HCT116 (cell line): Measurements from ENCODE around the gene NSMF. TPM values are rescaled to one million over a fixed set of nuclear protein-coding genes. Genes with fewer than 3 reads are reported as not detected.

Experiments used
- ATAC-seq: fragments of 200-7000 bp; cut with Tn5 transposase; 2 replicates; pipeline ENCODE4 v1.9.1; 2020; ENCODE audit warnings: mild to moderate bottlenecking, moderate library complexity
- BruUV-seq: library from RNA; stranded (reverse); fragments of 400-500 nt; replicated peaks from 2 replicates; lab custom pipeline; 2021; lab: Mats Ljungman, UMichigan
- CTCF ChIA-PET: fragments of 300-600 bp; sonication (Branson Sonifier 250); formaldehyde crosslinking; loops from one replicate; lab custom pipeline; 2021; ENCODE audit warnings: antibody characterized with exemption; lab: Charles Lee
- POLR2A ChIA-PET: fragments of 300-600, 350-600 bp; sonication (Branson Sonifier 250); formaldehyde crosslinking; loops from one replicate; lab custom pipeline; 2021; ENCODE audit warnings: antibody characterized with exemption; lab: Charles Lee
- RAD21 ChIA-PET, 2 experiments: fragments of 300-600 bp; sonication (Branson Sonifier 250); formaldehyde crosslinking; loops; one replicate each; lab custom pipeline; 2023; ENCODE audit warnings: low total read pairs in 2 of 2; ENCODE audit not compliant: uncharacterized antibody in 2 of 2, unreplicated experiment in 2 of 2, low non-redundant PET in 1 of 2; lab: Charles Lee
- DNase-seq: peaks from one replicate; pipeline ENCODE4 v3.0.0-alpha.2; 2010; ENCODE audit warnings: low read depth, low spot score
- H2AFZ ChIP-seq: fragments of 200-600 bp; shearing (Covaris generic), sonication (generic); 2 replicates; pipeline ENCODE4 v1.6.1; 2017; ENCODE audit warnings: low read depth, mixed run types, mixed read lengths, antibody characterized with exemption, low read length; ENCODE audit not compliant: poor library complexity, severe bottlenecking
- H3K27ac ChIP-seq: 2 replicates; pipeline ENCODE4 v1.5.1; 2012; ENCODE audit warnings: low read depth, low read length
- H3K27me3 ChIP-seq: fragments of 200-600 bp; sonication (generic); 2 replicates; pipeline ENCODE4 v1.6.1; 2016; ENCODE audit warnings: mixed run types, low read length, mixed read lengths; ENCODE audit not compliant: insufficient read depth
- H3K36me3 ChIP-seq, 2 experiments: fragments of 200-500 bp in 1 of 2; fragments of 200-600 bp in 1 of 2; sonication (Bioruptor generic) in 1 of 2; sonication (generic) in 1 of 2; 2 replicates each; pipeline versions ENCODE4 v1.5.1 to v1.6.1; 2014 to 2016; ENCODE audit warnings: low read length in 2 of 2, inconsistent platforms in 1 of 2, mixed read lengths in 1 of 2, mixed run types in 1 of 2; ENCODE audit not compliant: insufficient read depth in 2 of 2, control insufficient read depth in 1 of 2
- H3K4me1 ChIP-seq, 2 experiments: fragments of 200-600 bp in 1 of 2; sonication (generic) in 1 of 2; 2 replicates each; pipeline versions ENCODE4 v1.5.1 to v1.6.1; 2012 to 2017; ENCODE audit warnings: low read length in 2 of 2, inconsistent platforms in 1 of 2, mild to moderate bottlenecking in 1 of 2, mixed read lengths in 1 of 2, mixed run types in 1 of 2, moderate library complexity in 1 of 2; ENCODE audit not compliant: insufficient read depth in 2 of 2, control insufficient read depth in 1 of 2
- H3K4me2 ChIP-seq: fragments of 200-600 bp; sonication (generic); 2 replicates; pipeline ENCODE4 v1.6.1; 2017; ENCODE audit warnings: mixed run types, low read length, mixed read lengths
- H3K4me3 ChIP-seq, 2 experiments: fragments of 200-600 bp in 1 of 2; sonication (generic) in 1 of 2; replicated peaks in 1 of 2; 2 replicates each; pipeline ENCODE4 v1.5.1; 2011 to 2016; ENCODE audit warnings: low read length in 2 of 2, control low read depth in 1 of 2, low read depth in 1 of 2, mild to moderate bottlenecking in 1 of 2, mixed read lengths in 1 of 2, mixed run types in 1 of 2
- H3K79me2 ChIP-seq: fragments of 200-600 bp; sonication (generic); 2 replicates; pipeline ENCODE4 v1.6.1; 2017; ENCODE audit warnings: mild to moderate bottlenecking, mixed run types, low read length, moderate library complexity, mixed read lengths; ENCODE audit not compliant: insufficient read depth
- H3K9ac ChIP-seq: fragments of 200-600 bp; sonication (generic); 2 replicates; pipeline ENCODE4 v1.6.1; 2016; ENCODE audit warnings: low read length, mixed read lengths
- H3K9me2 ChIP-seq: fragments of 200-600 bp; sonication (generic), shearing (Covaris generic); 2 replicates; pipeline ENCODE4 v1.6.1; 2017; ENCODE audit warnings: mixed run types, mild to moderate bottlenecking, moderate library complexity; ENCODE audit not compliant: insufficient read depth
- H3K9me3 ChIP-seq, 2 experiments: fragments of 200-500 bp in 1 of 2; fragments of 200-600 bp in 1 of 2; sonication (Bioruptor generic) in 1 of 2; sonication (generic) in 1 of 2; 2 replicates each; pipeline ENCODE4 v1.6.1; 2014 to 2017; ENCODE audit warnings: low read length in 2 of 2, mixed read lengths in 2 of 2, inconsistent platforms in 1 of 2, low read depth in 1 of 2, mild to moderate bottlenecking in 1 of 2, mixed run types in 1 of 2, moderate library complexity in 1 of 2; ENCODE audit not compliant: control insufficient read depth in 1 of 2, insufficient read depth in 1 of 2
- H4K20me1 ChIP-seq: fragments of 200-600 bp; sonication (generic), shearing (Covaris generic); 2 replicates; pipeline ENCODE4 v1.6.1; 2017; ENCODE audit warnings: mixed run types, mild to moderate bottlenecking, moderate library complexity; ENCODE audit not compliant: insufficient read depth
- CEBPB ChIP-seq: IDR thresholded peaks from 2 replicates; pipeline ENCODE4 v1.6.1; 2012; ENCODE audit warnings: low read depth
- ELF1 ChIP-seq: IDR thresholded peaks from 2 replicates; pipeline ENCODE4 v1.6.1; 2012; ENCODE audit warnings: low read depth, borderline replicate concordance
- EZH2 ChIP-seq: fragments of 200-600 bp; sonication (generic); IDR thresholded peaks from 2 replicates; pipeline ENCODE4 v1.6.1; 2017; ENCODE audit warnings: antibody characterized with exemption, mixed run types
- EZH2phosphoT487 ChIP-seq: fragments of 200-600 bp; IDR thresholded peaks from 2 replicates; pipeline ENCODE4 v1.6.1; 2018; ENCODE audit warnings: antibody characterized with exemption, borderline replicate concordance
- FOSL1 ChIP-seq: IDR thresholded peaks from 2 replicates; pipeline ENCODE4 v1.6.1; 2012; ENCODE audit warnings: low read depth
- JUND ChIP-seq: IDR thresholded peaks from 2 replicates; pipeline ENCODE4 v1.6.1; 2012
- MAX ChIP-seq: IDR thresholded peaks from 2 replicates; pipeline ENCODE4 v1.6.1; 2012
- POLR2A ChIP-seq: IDR thresholded peaks from 2 replicates; pipeline ENCODE4 v1.7.0; 2011; ENCODE audit warnings: borderline replicate concordance; ENCODE audit not compliant: insufficient read depth, insufficient read length; ENCODE audit errors: extremely low read depth
- POLR2AphosphoS5 ChIP-seq: IDR thresholded peaks from 2 replicates; pipeline ENCODE4 v1.6.1; 2011; ENCODE audit warnings: mild to moderate bottlenecking, low read depth, low read length, moderate library complexity
- RAD21 ChIP-seq: IDR thresholded peaks from 2 replicates; pipeline ENCODE4 v1.6.1; 2012; ENCODE audit warnings: low read depth, mild to moderate bottlenecking
- SIN3A ChIP-seq: IDR thresholded peaks from 2 replicates; pipeline ENCODE4 v1.6.1; 2012; ENCODE audit warnings: low read depth
- SRF ChIP-seq: IDR thresholded peaks from 2 replicates; pipeline ENCODE4 v1.6.1; 2012; ENCODE audit warnings: low read depth
- TCF7L2 ChIP-seq: IDR thresholded peaks from 2 replicates; pipeline ENCODE4 v1.7.0; 2011; ENCODE audit warnings: borderline replicate concordance, inconsistent platforms; ENCODE audit not compliant: insufficient read depth, insufficient read length; ENCODE audit errors: extremely low read depth
- YY1 ChIP-seq: IDR thresholded peaks from 2 replicates; pipeline ENCODE4 v1.6.1; 2011; ENCODE audit warnings: low read length, low read depth, moderate library complexity, mild to moderate bottlenecking; ENCODE audit not compliant: insufficient replicate concordance; ENCODE audit errors: extremely low read depth
- ZBTB33 ChIP-seq: IDR thresholded peaks from 2 replicates; pipeline ENCODE4 v1.6.1; 2011; ENCODE audit warnings: mild to moderate bottlenecking, low read length, moderate library complexity; ENCODE audit not compliant: insufficient replicate concordance; ENCODE audit errors: extremely low read depth
- ZFX ChIP-seq: fragments of 450-650 bp; IDR thresholded peaks from 2 replicates; pipeline ENCODE4 v1.6.1; 2017
- ZNF274 ChIP-seq: fragments of 200-500 bp; sonication (Bioruptor generic); IDR thresholded peaks from 2 replicates; pipeline ENCODE4 v1.6.1; 2014; ENCODE audit warnings: mild to moderate bottlenecking, low read depth, low read length, inconsistent platforms
- intact Hi-C: fragments of 100-400 bp; cut with micrococcal nuclease; formaldehyde crosslinking; loops from 2 replicates; pipeline ENCODE4 v1.10.0; 2022
- total RNA-seq: library from RNA; stranded (reverse); gene quantifications from one replicate; pipeline ENCODE4 v1.2.1, GENCODE V29; 2021; ENCODE audit not compliant: unreplicated experiment

Gene NSMF
- total RNA-seq, 1 experiment from 2014 or later: 81.9 TPM

- H3K4me1 ChIP-seq: peaks cover 0 to 6% of the 10 kb centered on the region in 2 experiments; a peak in 1 of 4 replicates
- ChIA-PET POLR2A (no interaction called here), RAD21 (no interaction called here), CTCF (no interaction called here)
- no peaks in the 10 kb centered on the region for H4K20me1 ChIP-seq
- no peaks in the 10 kb centered on the region for H3K79me2 ChIP-seq
- H3K9ac ChIP-seq: no peak overlapping the region
- H3K27ac ChIP-seq: no peak overlapping the region
- no peaks in the 10 kb centered on the region for H3K9me3 ChIP-seq
- no peaks in the 10 kb centered on the region for H3K9me2 ChIP-seq
- no peaks in the 10 kb centered on the region for H3K36me3 ChIP-seq
- no peak overlapping the region for H3K4me2 ChIP-seq
- no peak for ATAC-seq
- no peak for TF ChIP-seq SIN3A
- no peak for TF ChIP-seq SRF
- TF ChIP-seq FOSL1: no peak
- TF ChIP-seq ZNF274: no peak
- TF ChIP-seq EZH2phosphoT487: no peak
- no peak for TF ChIP-seq RAD21
- no peak for TF ChIP-seq TCF7L2
- TF ChIP-seq POLR2A: no peak
- TF ChIP-seq ELF1: no peak
- TF ChIP-seq, all 23 proteins: peak for 0
- no peak for DNase-seq
- no peak overlapping the region for H3K4me3 ChIP-seq
- H2AFZ ChIP-seq: no peak overlapping the region
- intact Hi-C loops: no loop called here
- no TSS peak for BruUV-seq
- no peaks in the 10 kb centered on the region for H3K27me3 ChIP-seq
These were observed 25.6 kb upstream of the NSMF start for GRCh38 chr9:137484551-137485315.

GRCh38 chr9:137482094-137482781 is 23.1 kb upstream of the NSMF start:
- CTCF ChIA-PET: no interaction called here
- H3K79me2 ChIP-seq: no peaks in the 10 kb centered on the region
- ATAC-seq: no peak
- no peak for TF ChIP-seq POLR2AphosphoS5
- TF ChIP-seq YY1: no peak
- TF ChIP-seq TCF7L2: no peak
- no peak for TF ChIP-seq ZBTB33
- TF ChIP-seq RAD21: no peak
- no peak for TF ChIP-seq CEBPB
- TF ChIP-seq ZFX: no peak
- no peak for TF ChIP-seq POLR2A
- TF ChIP-seq EZH2: no peak
- TF ChIP-seq JUND: no peak
- no peak for TF ChIP-seq ELF1
- TF ChIP-seq MAX: no peak

More at GRCh38 chr9:137482094-137482781, 23.1 kb upstream of the NSMF start:
- Histone ChIP-seq H3K4me3 (no peak overlapping the region), H3K9me3 (no peaks in the 10 kb centered on the region), H4K20me1 (no peaks in the 10 kb centered on the region), H3K9ac (no peak overlapping the region), H3K4me2 (no peak overlapping the region), H2AFZ (no peak overlapping the region), H3K9me2 (no peaks in the 10 kb centered on the region), H3K36me3 (no peaks in the 10 kb centered on the region), H3K27ac (no peak overlapping the region), H3K4me1 (peaks cover 0 to 6% of the 10 kb centered on the region in 2 experiments; a peak in 1 of 4 replicates), H3K27me3 (no peaks in the 10 kb centered on the region)
- RAD21 ChIA-PET: no interaction called here
- intact Hi-C loops: no loop called here
- POLR2A ChIA-PET: no interaction called here
- no TSS peak for BruUV-seq
- no peak for DNase-seq
